A549 (cell line): ENCODE results near the gene SPARC. TPM values are rescaled to one million over a fixed set of nuclear protein-coding genes. Genes with fewer than 3 reads are reported as not detected.
A peak's percentile ranks its signal among the peaks of the same experiment; 100 is the strongest.

ENCODE experiments used
- ATAC-seq, 2 experiments: fragments of 200-7000 bp in 1 of 2; fragments of >200 bp in 1 of 2; cut with Nextera tagmentation in 1 of 2; cut with Tn5 transposase in 1 of 2; 3 replicates each; pipeline versions ENCODE4 v1.8.0 to v1.9.1; 2018 to 2020; ENCODE audit warnings: mild to moderate bottlenecking in 1 of 2, moderate library complexity in 1 of 2
- CTCF ChIA-PET: fragments of 300-600 bp; sonication (Branson Sonifier 250); formaldehyde crosslinking; extraction: SDS; loops from one replicate; lab custom pipeline; 2021; ENCODE audit warnings: antibody characterized with exemption, inconsistent platforms; lab: Yijun Ruan, JAX
- POLR2A ChIA-PET: fragments of 350-600 bp; formaldehyde crosslinking; extraction: SDS; loops from one replicate; lab custom pipeline; 2021; ENCODE audit warnings: antibody characterized with exemption, inconsistent platforms; lab: Yijun Ruan, JAX
- DNase-seq, 2 experiments: peaks; one replicate each; pipeline versions ENCODE4 v3.0.0 to v3.0.0-alpha.2; 2011 to 2016; ENCODE audit warnings: low read depth in 1 of 2, low spot score in 1 of 2
- FAIRE-seq: peaks from 2 replicates; lab custom pipeline; 2011; peaks lifted over from hg19 to GRCh38; lab: Jason Lieb, UNC
- H3K27ac ChIP-seq, 2 experiments: fragments of >200 bp; sonication (Bioruptor Twin); formaldehyde crosslinking; 3 replicates each; pipeline ENCODE4 v1.5.1; 2016 to 2017
- H3K4me1 ChIP-seq: fragments of >200 bp; sonication (Bioruptor Twin); formaldehyde crosslinking; 3 replicates; pipeline ENCODE4 v1.6.1; 2016
- H3K4me2 ChIP-seq: fragments of >200 bp; sonication (Bioruptor Twin); formaldehyde crosslinking; 3 replicates; pipeline ENCODE4 v1.6.1; 2016
- H3K4me3 ChIP-seq: fragments of >200 bp; sonication (Bioruptor Twin); formaldehyde crosslinking; 3 replicates; pipeline ENCODE4 v1.5.1; 2016
- H3K9me3 ChIP-seq: fragments of >200 bp; sonication (Bioruptor Twin); formaldehyde crosslinking; 3 replicates; pipeline ENCODE4 v1.6.1; 2016
- BHLHE40 ChIP-seq: IDR thresholded peaks from 2 replicates; pipeline ENCODE4 v1.6.1; 2012; ENCODE audit warnings: low read depth, low read length, inconsistent platforms
- CEBPB ChIP-seq, 2 experiments: fragments of >200 bp in 1 of 2; sonication (Bioruptor Twin) in 1 of 2; formaldehyde crosslinking in 1 of 2; IDR thresholded peaks; 2 replicates each; pipeline ENCODE4 v1.6.1; 2012 to 2016
- EHF ChIP-seq: fragments of 250-450 bp; sonication (Bioruptor Pico); IDR thresholded peaks from 2 replicates; pipeline ENCODE4 v1.5.0; 2020; ENCODE audit warnings: mild to moderate bottlenecking
- HDAC2 ChIP-seq: fragments of 200-600 bp; sonication (generic); IDR thresholded peaks from 2 replicates; pipeline ENCODE4 v1.6.1; 2016
- HEYL ChIP-seq: fragments of 250-450 bp; sonication (Bioruptor Pico); IDR thresholded peaks from 2 replicates; pipeline ENCODE4 v1.8.0; 2021; ENCODE audit warnings: mild to moderate bottlenecking, moderate library complexity
- HOXA7 ChIP-seq: fragments of 250-450 bp; sonication (Bioruptor Pico); IDR thresholded peaks from 2 replicates; pipeline ENCODE4 v1.5.0; 2020; ENCODE audit warnings: mild to moderate bottlenecking, moderate library complexity
- HOXB5 ChIP-seq: fragments of 250-450 bp; sonication (Bioruptor Pico); IDR thresholded peaks from 2 replicates; pipeline ENCODE4 v1.5.0; 2020; ENCODE audit warnings: mild to moderate bottlenecking, moderate library complexity
- KDM1A ChIP-seq: fragments of 200-600 bp; sonication (generic); IDR thresholded peaks from 2 replicates; pipeline ENCODE4 v1.6.1; 2016; ENCODE audit warnings: low read depth, mild to moderate bottlenecking
- MAFK ChIP-seq: fragments of 450-650 bp; IDR thresholded peaks from 2 replicates; pipeline ENCODE4 v1.6.1; 2014; ENCODE audit not compliant: partially characterized antibody
- NFE2L2 ChIP-seq: fragments of 150-350 bp; conservative IDR thresholded peaks from 2 replicates; pipeline ENCODE4 v1.6.1; 2014; ENCODE audit warnings: low read length
- NPAS2 ChIP-seq: fragments of 250-450 bp; sonication (Bioruptor Pico); IDR thresholded peaks from 2 replicates; pipeline ENCODE4 v1.8.0; 2022; ENCODE audit warnings: mild to moderate bottlenecking, moderate library complexity, borderline replicate concordance
- RCOR1 ChIP-seq: fragments of 150-350 bp; IDR thresholded peaks from 2 replicates; pipeline ENCODE4 v1.6.1; 2014; ENCODE audit warnings: antibody characterized with exemption, low read length, low read depth
- SREBF2 ChIP-seq: fragments of 450-650 bp; IDR thresholded peaks from 2 replicates; pipeline ENCODE4 v1.6.1; 2014; ENCODE audit warnings: mild to moderate bottlenecking, moderate library complexity
- ZNF302 ChIP-seq: fragments of 250-450 bp; sonication (Bioruptor Pico); IDR thresholded peaks from 2 replicates; pipeline ENCODE4 v1.9.0; 2021; ENCODE audit warnings: inconsistent platforms, mild to moderate bottlenecking, moderate library complexity
- WGBS: methylation state at CpG from one replicate; pipeline ENCODE4 v1.1.6; 2017; ENCODE audit errors: missing lambda C conversion rate; 5-methylcytosine and 5-hydroxymethylcytosine counted together
- polyA plus RNA-seq, 4 experiments: library from polyadenylated mRNA; depleted of rRNA in 3 of 4; stranded (reverse); fragments of >200 nt; fragmentation: RNase III in 1 of 4; extraction: RNeasy Plus Mini Kit Qiagen cat#74134 plus additional on column Dnase treatment in 1 of 4; gene quantifications; 2 replicates in 3 of 4; 3 replicates in 1 of 4; pipeline ENCODE4 v1.2.3, GENCODE V29; 2011 to 2017
- TF ChIP-seq, protein P1 (sequence below): fragments of >200 bp; sonication (Bioruptor Twin); formaldehyde crosslinking; IDR thresholded peaks from 2 replicates; pipeline ENCODE4 v1.6.1; 2016
- TF ChIP-seq, protein P2 (sequence below): fragments of 250-450 bp; sonication (Bioruptor Pico); IDR thresholded peaks from 2 replicates; pipeline ENCODE4 v1.5.0; 2020; ENCODE audit warnings: low read depth, mild to moderate bottlenecking, moderate library complexity
- TF ChIP-seq, protein P3 (sequence below): IDR thresholded peaks from 2 replicates; pipeline ENCODE4 v1.6.1; 2012
- TF ChIP-seq, protein P4 (sequence below): fragments of >200 bp; sonication (Bioruptor Twin); formaldehyde crosslinking; IDR thresholded peaks from 3 replicates; pipeline ENCODE4 v1.6.1; 2016
- TF ChIP-seq, protein P5 (sequence below): fragments of >200 bp; sonication (Bioruptor Twin); formaldehyde crosslinking; IDR thresholded peaks from 3 replicates; pipeline ENCODE4 v1.5.1; 2016

The SPARC gene
- polyA plus RNA-seq, 2 of the 4 experiments (the other 2 are of a cell fraction), result 33.8 to 45.7 TPM

DNA sequence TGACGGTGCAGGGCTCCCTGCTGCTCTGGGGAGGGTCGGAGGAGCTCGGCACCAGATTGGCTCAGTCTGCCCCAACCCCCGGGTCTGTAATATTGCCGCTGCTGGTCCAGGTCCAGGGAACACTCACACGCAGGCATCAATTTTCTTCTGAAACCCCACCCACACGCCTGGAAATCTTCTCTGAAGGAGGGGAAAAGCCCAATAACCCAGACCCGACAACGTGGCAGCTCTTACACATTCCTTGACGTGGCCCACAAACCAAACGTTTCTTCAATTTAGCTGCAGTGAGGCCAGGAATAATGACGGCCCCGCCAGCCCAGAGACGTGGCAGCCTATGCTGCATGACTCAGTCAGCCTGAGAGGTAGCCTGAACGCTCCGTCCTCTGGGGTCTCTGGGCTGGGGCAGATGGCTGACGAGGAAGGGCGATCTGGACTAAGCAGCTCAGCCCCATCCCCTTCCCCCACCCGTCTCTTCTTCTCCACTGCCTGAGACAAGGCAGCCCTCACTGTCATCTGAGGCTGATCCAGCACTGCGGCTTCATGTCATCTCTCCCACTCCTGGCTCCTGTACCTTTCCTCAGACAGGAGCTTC, 9.9 kb upstream of the SPARC start:
- Histone ChIP-seq H3K9me3 (no peaks in the 10 kb centered on the region), H3K4me1 (peaks cover 37% of the 10 kb centered on the region), H3K4me3 (no peak overlapping the region), H3K4me2 (no peak overlapping the region), H3K27ac (peak overlapping the region in 1 of 2 experiments; percentile 44; a peak in 3 of 6 replicates)
- FAIRE-seq (no peak), ATAC-seq (no peak), DNase-seq (no peak)
- ChIA-PET POLR2A (no interaction called here), CTCF (interaction anchor here (1.1 to 6.9 kb wide), 7 partner anchors 9 to 75 kb away, joined by 3 to 39 read pairs (median 4); partner anchors contain the start of gene G3BP1)
- TF ChIP-seq KDM1A, result no peak
- TF ChIP-seq MAFK, result no peak
- TF ChIP-seq, protein P1, sequence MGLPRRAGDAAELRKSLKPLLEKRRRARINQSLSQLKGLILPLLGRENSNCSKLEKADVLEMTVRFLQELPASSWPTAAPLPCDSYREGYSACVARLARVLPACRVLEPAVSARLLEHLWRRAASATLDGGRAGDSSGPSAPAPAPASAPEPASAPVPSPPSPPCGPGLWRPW, result no peak
- no peak for TF ChIP-seq BHLHE40
- no peak for TF ChIP-seq NPAS2 (CRISPR knock-in tag)
- TF ChIP-seq HDAC2, result no peak
- no peak for TF ChIP-seq HEYL (CRISPR knock-in tag)
- no peak for TF ChIP-seq CEBPB (IDR thresholded peaks at IDR 0.05)
- TF ChIP-seq, protein P2, sequence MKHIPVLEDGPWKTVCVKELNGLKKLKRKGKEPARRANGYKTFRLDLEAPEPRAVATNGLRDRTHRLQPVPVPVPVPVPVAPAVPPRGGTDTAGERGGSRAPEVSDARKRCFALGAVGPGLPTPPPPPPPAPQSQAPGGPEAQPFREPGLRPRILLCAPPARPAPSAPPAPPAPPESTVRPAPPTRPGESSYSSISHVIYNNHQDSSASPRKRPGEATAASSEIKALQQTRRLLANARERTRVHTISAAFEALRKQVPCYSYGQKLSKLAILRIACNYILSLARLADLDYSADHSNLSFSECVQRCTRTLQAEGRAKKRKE (CRISPR knock-in tag), result no peak
- no peak for TF ChIP-seq HOXA7 (CRISPR knock-in tag)
- TF ChIP-seq, protein P3, sequence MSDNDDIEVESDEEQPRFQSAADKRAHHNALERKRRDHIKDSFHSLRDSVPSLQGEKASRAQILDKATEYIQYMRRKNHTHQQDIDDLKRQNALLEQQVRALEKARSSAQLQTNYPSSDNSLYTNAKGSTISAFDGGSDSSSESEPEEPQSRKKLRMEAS, result no peak
- TF ChIP-seq NFE2L2, result no peak
- no peak for TF ChIP-seq RCOR1
- TF ChIP-seq SREBF2, result no peak
- no peak for TF ChIP-seq HOXB5 (CRISPR knock-in tag)
- TF ChIP-seq EHF (CRISPR knock-in tag), result no peak
- WGBS, result 81% methylated on average over 20 of the region's 20 CpGs

DNA sequence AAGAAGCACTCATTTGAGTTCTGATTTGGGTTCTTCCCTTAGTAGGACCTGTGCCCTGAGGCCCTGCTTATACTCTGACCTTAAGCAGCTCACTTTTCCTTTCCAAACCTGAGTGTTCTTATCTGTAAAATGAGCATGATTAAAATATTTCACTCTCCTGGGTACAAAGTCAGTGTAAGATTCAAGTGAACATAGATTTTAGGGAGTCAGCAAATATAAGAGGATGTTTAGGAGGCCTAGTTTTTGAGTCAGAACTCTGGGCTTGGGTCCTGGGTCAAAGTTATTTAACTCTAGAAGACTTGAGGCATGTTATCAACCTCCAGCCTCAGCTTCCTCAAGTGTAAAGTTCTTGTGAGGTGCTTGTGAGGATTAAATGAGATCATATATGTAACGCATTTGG, 8.7 kb upstream of the SPARC start:
- POLR2A ChIA-PET, result no interaction called here
- Histone ChIP-seq H3K9me3 (no peaks in the 10 kb centered on the region), H3K4me2 (no peak overlapping the region), H3K4me3 (no peak overlapping the region), H3K4me1 (peaks cover 32% of the 10 kb centered on the region), H3K27ac (peak overlapping the region in 1 of 2 experiments; percentile 44; a peak in 2 of 6 replicates)
- WGBS, result 92% methylated on average over 1 of the region's 1 CpG
- CTCF ChIA-PET, result interaction anchor here (1.1 to 6.9 kb wide), 5 partner anchors 12 to 76 kb away, joined by 3 to 39 read pairs (median 4); partner anchors contain the start of gene G3BP1
- no peak for FAIRE-seq
- no peak for ATAC-seq
- peak; percentile 64 for TF ChIP-seq MAFK
- no peak for TF ChIP-seq ZNF302 (CRISPR knock-in tag)
- TF ChIP-seq, protein P4, sequence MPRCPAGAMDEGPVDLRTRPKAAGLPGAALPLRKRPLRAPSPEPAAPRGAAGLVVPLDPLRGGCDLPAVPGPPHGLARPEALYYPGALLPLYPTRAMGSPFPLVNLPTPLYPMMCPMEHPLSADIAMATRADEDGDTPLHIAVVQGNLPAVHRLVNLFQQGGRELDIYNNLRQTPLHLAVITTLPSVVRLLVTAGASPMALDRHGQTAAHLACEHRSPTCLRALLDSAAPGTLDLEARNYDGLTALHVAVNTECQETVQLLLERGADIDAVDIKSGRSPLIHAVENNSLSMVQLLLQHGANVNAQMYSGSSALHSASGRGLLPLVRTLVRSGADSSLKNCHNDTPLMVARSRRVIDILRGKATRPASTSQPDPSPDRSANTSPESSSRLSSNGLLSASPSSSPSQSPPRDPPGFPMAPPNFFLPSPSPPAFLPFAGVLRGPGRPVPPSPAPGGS, result no peak
- TF ChIP-seq, protein P5, sequence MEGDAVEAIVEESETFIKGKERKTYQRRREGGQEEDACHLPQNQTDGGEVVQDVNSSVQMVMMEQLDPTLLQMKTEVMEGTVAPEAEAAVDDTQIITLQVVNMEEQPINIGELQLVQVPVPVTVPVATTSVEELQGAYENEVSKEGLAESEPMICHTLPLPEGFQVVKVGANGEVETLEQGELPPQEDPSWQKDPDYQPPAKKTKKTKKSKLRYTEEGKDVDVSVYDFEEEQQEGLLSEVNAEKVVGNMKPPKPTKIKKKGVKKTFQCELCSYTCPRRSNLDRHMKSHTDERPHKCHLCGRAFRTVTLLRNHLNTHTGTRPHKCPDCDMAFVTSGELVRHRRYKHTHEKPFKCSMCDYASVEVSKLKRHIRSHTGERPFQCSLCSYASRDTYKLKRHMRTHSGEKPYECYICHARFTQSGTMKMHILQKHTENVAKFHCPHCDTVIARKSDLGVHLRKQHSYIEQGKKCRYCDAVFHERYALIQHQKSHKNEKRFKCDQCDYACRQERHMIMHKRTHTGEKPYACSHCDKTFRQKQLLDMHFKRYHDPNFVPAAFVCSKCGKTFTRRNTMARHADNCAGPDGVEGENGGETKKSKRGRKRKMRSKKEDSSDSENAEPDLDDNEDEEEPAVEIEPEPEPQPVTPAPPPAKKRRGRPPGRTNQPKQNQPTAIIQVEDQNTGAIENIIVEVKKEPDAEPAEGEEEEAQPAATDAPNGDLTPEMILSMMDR, result no peak
- no peak for DNase-seq

DNA sequence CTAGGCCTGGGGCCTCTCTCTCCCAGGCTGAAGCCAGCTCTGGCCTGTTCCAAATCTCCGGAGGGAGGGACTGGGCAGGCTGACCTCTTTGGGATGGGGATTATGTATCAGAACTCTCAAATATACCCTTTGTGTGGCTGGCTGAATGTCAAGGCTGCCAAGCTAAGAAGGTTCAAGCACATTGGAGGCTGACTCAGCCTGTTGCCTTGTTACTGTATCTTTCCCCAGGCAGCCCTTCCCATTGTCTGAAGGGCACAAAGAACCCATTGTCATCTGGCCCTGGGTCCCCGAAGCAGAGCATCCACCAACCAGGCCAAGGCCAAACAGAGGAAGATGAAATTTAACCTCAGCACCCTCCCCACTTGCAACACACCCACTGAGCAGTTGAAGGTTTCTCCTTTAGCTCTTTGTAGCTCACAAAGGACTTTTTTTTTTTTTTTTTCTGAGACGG, 7.3 kb upstream of the SPARC start:
- no peak for FAIRE-seq
- H3K4me3 ChIP-seq, result no peak overlapping the region
- POLR2A ChIA-PET, result no interaction called here
- no peak for ATAC-seq
- no peak for TF ChIP-seq NPAS2 (CRISPR knock-in tag)
- TF ChIP-seq, all 56 proteins: peak for 0
- WGBS, result 72% methylated on average over 3 of the region's 3 CpGs
- Histone ChIP-seq H3K27ac (peak overlapping the region in 1 of 2 experiments; percentile 44; a peak in 3 of 6 replicates), H3K4me2 (no peak overlapping the region), H3K9me3 (no peaks in the 10 kb centered on the region), H3K4me1 (peaks cover 18% of the 10 kb centered on the region)
- CTCF ChIA-PET, result interaction anchor here (0.9 to 6.9 kb wide), 4 partner anchors 10 to 47 kb away, joined by 3 to 39 read pairs (median 5); no protein-coding TSS in a partner anchor
- peak in 1 of 2 experiments; percentile 16 for DNase-seq
